Activated CD4-positive, alpha-beta T cell treated with anti-CD3 and anti-CD28 coated beads, Interleukin-2, amount 10 ng/mL, durations not matched to agents 24 days and 14 days (primary cell): ENCODE measurements around the gene NR2F2. TPM values are rescaled to one million over a fixed set of nuclear protein-coding genes. Genes with fewer than 3 reads are reported as not detected.

ENCODE experiments used
- DNase-seq: peaks from one replicate; pipeline ENCODE4 v3.0.0; 2022
- H3K27ac Mint-ChIP-seq: one replicate; pipeline ENCODE4 v1.8.0; 2022; ENCODE audit warnings: mild to moderate bottlenecking, mixed read lengths
- H3K27me3 Mint-ChIP-seq: one replicate; pipeline ENCODE4 v1.8.0; 2022; ENCODE audit warnings: mixed read lengths
- H3K36me3 Mint-ChIP-seq: one replicate; pipeline ENCODE4 v1.8.0; 2022; ENCODE audit warnings: low read depth, mild to moderate bottlenecking, mixed read lengths
- H3K4me1 Mint-ChIP-seq: one replicate; pipeline ENCODE4 v1.8.0; 2021; ENCODE audit warnings: mixed read lengths
- H3K4me3 Mint-ChIP-seq: one replicate; pipeline ENCODE4 v1.8.0; 2022; ENCODE audit warnings: mild to moderate bottlenecking, moderate library complexity, mixed read lengths
- H3K9me3 Mint-ChIP-seq: one replicate; pipeline ENCODE4 v1.8.0; 2021; ENCODE audit warnings: mixed read lengths
- intact Hi-C: fragments of 100-400 bp; cut with micrococcal nuclease; formaldehyde crosslinking; loops from one replicate; pipeline ENCODE4 v1.15.1; 2023
- total RNA-seq: library from RNA; stranded (reverse); gene quantifications from 2 replicates; pipeline ENCODE4 v1.2.3, GENCODE V29; 2022

NR2F2 gene
- total RNA-seq, 1 donor from 2014 or later, result not detected

DNA sequence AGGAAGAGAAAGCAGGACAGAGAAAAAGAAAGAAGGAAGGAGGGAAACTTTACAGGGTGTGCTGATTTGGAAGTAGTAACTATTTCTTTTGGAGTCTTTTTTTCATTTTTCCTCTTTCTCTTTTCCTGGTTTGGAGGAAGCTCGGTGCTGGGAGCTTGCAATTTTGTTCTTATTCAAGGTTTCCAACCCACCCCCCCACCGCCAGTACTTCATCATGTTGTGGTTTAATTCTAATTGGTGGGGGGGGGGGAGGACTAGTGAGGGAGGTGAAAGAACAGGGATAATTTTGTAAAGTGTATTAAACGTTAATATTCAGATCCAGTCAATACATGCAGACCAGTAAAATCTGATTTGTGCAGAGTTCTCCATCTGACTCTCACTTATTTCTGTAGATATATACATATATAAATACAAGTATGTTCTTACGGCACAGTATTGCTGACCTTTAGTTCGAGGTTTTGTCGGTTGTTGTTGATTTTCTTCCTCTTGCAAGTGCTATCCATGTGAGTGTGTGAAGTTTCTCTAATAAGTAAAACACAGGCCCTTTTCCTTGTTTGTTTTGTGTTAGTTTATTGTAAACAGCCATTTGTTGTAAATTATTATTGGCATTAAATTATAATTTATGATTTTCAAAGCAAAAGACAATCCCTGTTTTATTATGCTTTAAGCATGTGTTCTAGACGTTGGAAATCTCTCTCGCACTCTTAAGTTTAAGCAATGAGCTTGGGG is 9.3 kb downstream of the NR2F2 start:
- peak; percentile 6 for DNase-seq
- Mint-ChIP-seq H3K36me3 (peaks cover 6% of the 10 kb centered on the region), H3K4me1 (peaks cover 2% of the 10 kb centered on the region), H3K9me3 (peaks cover 16% of the 10 kb centered on the region), H3K27me3 (peaks cover 89% of the 10 kb centered on the region), H3K4me3 (no peak overlapping the region), H3K27ac (no peak overlapping the region)
- intact Hi-C loops, result loop anchor here (2.0 to 10.0 kb wide), 3 partner anchors 23 to 285 kb away; no protein-coding TSS in a partner anchor

DNA sequence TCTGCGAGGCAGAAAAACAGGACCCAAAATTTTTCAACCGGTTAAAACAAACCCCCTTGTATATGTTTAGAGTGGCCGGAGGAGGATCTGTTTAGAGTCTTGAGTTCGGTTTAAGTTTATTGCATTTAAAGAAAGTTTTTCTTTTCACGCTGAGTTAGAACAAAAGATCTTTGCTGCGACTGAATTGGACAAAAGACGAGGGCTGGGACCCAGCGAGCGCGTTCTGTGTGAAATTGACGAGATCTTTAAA is 9.8 kb downstream of the NR2F2 start:
- H3K27me3 Mint-ChIP-seq, result peaks cover 89% of the 10 kb centered on the region
- H3K36me3 Mint-ChIP-seq, result peaks cover 6% of the 10 kb centered on the region
- H3K9me3 Mint-ChIP-seq, result peaks cover 16% of the 10 kb centered on the region
- intact Hi-C loops, result loop anchor here (2.0 to 10.0 kb wide), 3 partner anchors 23 to 285 kb away; no protein-coding TSS in a partner anchor
- peaks cover 2% of the 10 kb centered on the region for H3K4me1 Mint-ChIP-seq
- no peak overlapping the region for H3K4me3 Mint-ChIP-seq
- H3K27ac Mint-ChIP-seq, result no peak overlapping the region
- no peak for DNase-seq

DNA sequence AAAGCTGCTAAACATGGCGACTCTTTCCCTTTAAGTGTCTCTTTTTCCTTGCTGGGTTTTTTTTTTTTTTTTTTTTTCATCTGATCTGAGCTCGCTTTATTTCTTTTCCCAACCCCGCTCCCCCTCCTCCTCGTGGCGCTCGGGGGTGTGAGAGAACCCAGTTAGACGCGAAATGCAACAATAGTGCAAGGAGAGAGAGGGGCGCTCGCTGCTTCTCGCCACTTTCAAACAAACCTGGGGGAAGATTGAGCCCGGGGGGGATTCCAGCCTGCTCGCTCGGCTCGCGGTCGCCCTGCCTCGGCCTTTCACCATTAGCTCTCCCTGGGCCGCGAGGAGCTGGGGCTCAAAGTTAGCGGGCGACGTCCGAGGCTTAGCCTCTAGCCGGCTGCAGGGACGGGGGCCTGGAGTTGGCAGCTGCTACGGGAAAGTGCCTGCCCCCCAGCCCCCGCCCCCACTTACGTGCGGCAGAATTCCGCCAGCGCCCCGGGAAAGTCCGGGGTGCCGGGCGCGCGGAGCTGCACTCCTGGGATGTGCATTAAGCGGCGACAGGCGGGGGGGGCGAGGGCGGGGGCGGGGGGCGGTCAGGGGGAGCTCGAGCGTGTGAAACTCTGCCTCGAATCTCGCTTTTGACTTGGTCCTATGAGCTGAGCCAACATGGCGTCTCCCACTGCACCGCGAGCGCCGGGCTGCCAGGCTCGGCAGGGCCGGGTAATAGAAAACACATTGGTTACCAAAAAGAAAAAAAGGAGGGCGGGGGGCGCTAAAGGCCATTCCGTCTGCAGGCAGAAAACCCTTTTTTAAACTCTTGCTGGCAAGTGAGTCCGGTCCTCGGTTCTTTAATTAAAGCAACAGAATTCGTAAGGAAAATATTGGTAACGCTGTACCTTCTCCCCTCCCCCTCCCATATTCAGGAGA is 10.4 kb downstream of the NR2F2 start:
- intact Hi-C loops, result loop anchor here (2.0 to 10.0 kb wide), 3 partner anchors 22 to 286 kb away; no protein-coding TSS in a partner anchor
- H3K4me1 Mint-ChIP-seq, result peaks cover 2% of the 10 kb centered on the region
- peaks cover 6% of the 10 kb centered on the region for H3K36me3 Mint-ChIP-seq
- DNase-seq, result peak; percentile 53
- H3K27ac Mint-ChIP-seq, result peak overlapping the region; percentile 22
- peaks cover 16% of the 10 kb centered on the region for H3K9me3 Mint-ChIP-seq
- no peak overlapping the region for H3K4me3 Mint-ChIP-seq
- peaks cover 89% of the 10 kb centered on the region for H3K27me3 Mint-ChIP-seq

DNA sequence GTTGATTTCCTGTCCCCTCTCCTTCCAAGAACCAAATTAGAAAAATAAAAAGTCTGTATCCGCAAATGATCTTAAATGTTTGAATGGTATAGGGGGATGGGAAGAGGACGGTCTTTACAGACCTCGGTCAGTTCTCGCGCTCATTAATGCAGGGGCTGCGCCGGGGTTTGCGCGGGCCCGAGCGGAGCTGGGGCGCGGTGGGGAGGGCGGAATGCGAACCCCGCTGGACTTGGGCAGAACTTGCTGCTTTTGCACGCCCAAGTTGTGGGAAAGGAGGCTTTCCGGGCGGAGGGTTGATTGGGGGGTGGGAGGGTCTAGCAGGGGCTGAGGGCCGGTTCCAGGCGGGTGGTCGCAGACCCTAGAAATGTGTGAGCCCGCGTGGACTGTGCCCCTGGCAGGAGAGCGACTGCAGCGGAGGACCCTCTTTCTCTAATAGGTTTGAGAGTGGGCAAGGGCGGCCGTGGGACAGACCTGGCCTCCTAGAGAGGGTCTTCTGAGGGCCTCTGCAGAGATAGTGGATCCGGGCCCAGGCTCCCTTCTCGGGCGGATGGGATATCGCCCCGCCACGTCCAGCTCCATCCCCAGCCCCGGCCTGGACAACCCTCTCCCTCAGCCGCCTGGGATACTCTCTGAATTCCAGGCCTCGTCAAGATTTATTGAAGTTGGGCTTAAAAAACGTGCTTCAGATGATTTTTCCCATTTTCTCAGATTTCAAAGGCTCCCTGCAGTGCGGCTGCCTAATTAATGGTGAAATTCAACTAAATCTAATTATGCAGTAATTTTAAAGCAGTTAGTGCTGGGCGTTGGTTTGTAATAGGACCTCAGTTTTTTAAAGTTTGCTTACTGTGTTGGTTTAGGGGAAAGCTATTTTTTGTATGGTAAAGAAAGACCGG is 11.3 kb downstream of the NR2F2 start:
- Mint-ChIP-seq H3K9me3 (peaks cover 16% of the 10 kb centered on the region), H3K4me1 (peaks cover 2% of the 10 kb centered on the region), H3K36me3 (peaks cover 6% of the 10 kb centered on the region), H3K27ac (peak overlapping the region; percentile 22), H3K4me3 (no peak overlapping the region), H3K27me3 (peaks cover 89% of the 10 kb centered on the region)
- peak; percentile 53 for DNase-seq
- intact Hi-C loops, result loop anchor here (2.0 to 10.0 kb wide), 3 partner anchors 21 to 287 kb away; no protein-coding TSS in a partner anchor

DNA sequence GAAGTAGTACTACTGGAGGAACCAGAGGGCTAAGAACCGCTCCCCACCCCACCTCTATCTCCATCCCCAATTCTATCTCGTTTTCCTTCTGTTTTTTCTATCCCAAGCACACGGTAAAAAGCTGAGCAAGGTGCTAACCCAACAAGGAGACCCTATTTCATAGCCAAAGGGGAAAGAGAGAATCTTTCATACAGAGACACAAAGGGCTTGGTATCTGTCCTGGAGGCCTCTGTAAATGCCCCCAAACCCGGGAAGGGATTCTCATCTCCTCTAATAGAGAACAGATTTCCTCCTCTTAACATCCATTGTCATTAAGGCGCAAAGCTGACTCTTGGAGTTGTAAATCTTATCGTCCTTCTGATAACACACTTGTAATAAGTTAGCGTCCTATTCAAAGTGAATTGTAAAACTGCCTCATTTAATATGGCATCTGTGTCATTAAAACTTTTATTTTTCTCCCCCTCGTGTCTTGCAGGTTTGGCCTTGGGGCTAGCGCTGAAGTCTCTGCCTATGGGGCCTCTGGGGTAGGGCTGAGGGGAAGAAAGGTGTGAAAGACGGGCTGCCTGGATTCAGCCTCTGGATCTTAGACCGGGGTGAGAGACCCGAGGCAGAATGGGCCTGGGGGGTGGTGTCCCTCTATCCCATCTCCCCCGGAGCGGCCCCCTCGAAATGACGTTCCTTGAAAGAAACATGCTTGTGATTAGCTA is 12.1 kb downstream of the NR2F2 start:
- intact Hi-C loops, result loop anchor here (10.0 kb wide), 1 partner anchor 288 kb away; no protein-coding TSS in a partner anchor
- Mint-ChIP-seq H3K4me1 (no peaks in the 10 kb centered on the region), H3K36me3 (peaks cover 6% of the 10 kb centered on the region), H3K4me3 (no peak overlapping the region), H3K27me3 (peaks cover 89% of the 10 kb centered on the region), H3K27ac (no peak overlapping the region), H3K9me3 (peaks cover 16% of the 10 kb centered on the region)
- DNase-seq, result no peak

DNA sequence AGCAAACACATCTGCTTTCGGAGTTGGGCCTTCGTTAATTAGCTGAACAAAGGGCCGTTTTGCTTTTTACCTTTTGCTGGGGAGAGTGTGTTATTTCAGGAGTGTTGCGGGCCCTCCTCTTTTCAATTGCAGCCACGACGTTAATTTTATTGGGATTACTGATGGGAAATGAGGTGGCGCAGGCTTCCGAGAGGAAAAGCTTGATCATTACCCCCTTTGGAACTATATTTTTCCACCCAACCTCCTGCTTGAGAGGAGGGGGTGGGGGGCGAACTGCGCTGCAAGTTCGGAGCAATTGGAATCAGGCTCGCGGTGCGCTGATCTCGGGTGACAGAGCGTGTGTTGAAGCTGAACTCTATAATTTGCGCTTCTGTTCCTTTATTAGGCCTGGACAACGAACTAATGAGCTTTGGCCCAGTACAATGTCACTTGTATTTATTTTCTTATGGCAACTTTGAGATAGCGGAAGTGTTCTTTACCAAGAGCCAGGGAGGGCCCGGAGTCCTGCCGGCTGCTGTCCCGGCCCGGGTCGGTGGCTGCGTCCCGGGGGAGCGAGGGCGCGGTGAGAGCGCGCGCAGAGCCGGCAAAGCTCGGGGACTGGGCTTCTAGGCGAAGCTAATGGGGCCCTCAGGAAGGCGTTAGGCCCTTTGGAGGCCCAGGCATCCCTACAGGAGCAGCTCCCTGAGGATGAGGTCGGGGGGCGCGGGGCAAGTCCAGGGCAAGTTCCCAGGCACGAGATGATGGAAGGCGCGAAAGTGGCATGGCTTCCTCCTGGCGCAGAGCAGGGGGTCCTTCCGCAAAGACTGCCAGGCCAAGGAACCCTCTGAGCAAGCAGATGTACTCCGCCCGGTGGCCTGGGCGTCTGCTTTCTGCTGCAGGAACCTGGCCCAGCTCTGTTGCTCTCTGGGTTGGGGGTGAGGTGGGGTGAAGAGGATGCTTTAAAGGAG is 12.9 kb downstream of the NR2F2 start:
- intact Hi-C loops, result loop anchor here (2.0 to 10.0 kb wide), 2 partner anchors 17 to 289 kb away; no protein-coding TSS in a partner anchor
- Mint-ChIP-seq H3K4me3 (no peak overlapping the region), H3K9me3 (peaks cover 16% of the 10 kb centered on the region), H3K36me3 (peaks cover 6% of the 10 kb centered on the region), H3K27ac (no peak overlapping the region), H3K27me3 (peaks cover 91% of the 10 kb centered on the region), H3K4me1 (no peaks in the 10 kb centered on the region)
- no peak for DNase-seq

DNA sequence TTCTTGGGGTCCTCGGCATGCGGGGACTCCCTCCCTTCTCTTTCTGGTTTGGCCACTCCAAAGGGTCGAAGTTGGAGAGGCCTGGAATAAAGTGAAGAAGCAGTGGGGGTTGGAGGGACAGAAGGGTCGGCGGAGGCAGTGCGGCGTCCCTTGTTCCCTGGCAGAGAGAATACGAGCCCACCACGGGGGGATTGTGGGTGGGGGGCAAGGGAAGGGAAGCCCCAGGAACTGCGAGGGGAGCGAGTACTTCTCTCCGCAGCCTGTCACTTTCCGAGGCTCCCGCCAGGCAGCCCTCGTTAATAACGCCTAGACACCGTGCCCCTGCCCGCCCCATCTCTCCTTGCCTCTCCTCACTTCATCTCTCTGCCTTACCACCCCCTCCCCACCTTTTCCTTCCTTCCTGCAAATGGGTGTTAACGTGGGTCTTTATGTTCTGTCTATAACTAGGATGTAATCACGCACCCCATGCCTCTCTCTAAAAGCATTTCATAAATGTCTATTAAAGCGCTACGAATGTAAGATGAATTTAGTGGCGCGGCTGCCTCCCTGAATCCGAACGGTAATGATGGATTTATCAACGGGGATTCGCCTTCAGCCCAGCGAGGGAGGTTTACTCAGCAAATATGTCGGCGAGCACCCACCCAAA is 13.7 kb downstream of the NR2F2 start:
- Mint-ChIP-seq H3K36me3 (peaks cover 6% of the 10 kb centered on the region), H3K9me3 (peaks cover 16% of the 10 kb centered on the region), H3K4me3 (no peak overlapping the region), H3K27me3 (peaks cover 93% of the 10 kb centered on the region), H3K4me1 (no peaks in the 10 kb centered on the region), H3K27ac (peak overlapping the region; percentile 39)
- no peak for DNase-seq
- intact Hi-C loops, result loop anchor here (2.0 to 10.0 kb wide), 2 partner anchors 17 to 289 kb away; no protein-coding TSS in a partner anchor

DNA sequence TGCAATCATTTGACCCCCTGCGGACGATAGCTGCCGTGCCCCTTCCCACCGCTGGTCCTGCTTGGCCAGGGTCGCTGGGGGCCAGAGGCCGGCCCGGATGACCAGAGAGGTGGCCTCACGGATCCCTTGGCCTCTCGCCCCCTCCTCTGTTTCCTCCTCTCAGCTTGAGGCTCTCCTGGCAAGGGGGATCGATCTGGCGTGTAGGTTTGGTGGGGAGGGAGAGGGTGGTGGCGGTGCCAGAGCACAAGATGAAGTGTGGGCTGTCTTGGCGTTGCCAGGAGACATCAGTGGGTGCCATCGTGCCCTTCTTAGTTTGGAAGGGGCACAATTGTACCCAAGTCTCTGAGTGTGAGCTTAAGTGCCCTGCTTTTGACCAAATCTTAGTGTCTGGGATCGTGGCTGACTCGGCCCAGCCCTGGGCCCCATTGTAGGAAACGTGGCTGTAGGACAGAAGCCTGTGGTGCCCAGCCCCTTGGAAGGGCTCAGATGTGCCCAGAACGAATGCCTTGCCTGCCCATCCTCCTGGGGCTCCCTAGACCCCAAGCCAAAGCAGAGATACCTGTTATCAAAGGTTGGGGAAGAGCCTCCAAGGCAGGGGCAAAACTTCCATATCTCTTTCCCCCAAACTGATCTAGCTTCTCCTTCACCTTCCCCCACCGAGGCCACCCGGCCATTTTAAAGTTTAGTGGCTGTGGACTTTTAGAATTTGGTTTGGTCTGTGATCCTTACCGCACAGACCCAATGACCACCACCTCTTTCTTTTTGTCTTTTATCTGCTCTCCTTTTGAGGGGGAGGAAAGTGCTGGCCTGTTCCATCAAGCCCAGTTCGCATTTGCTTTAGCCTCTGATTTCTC is 14.4 kb downstream of the NR2F2 start:
- Mint-ChIP-seq H3K27ac (no peak overlapping the region), H3K4me1 (no peaks in the 10 kb centered on the region), H3K36me3 (peaks cover 6% of the 10 kb centered on the region), H3K9me3 (peaks cover 15% of the 10 kb centered on the region), H3K27me3 (peaks cover 94% of the 10 kb centered on the region), H3K4me3 (no peak overlapping the region)
- intact Hi-C loops, result loop anchor here (1.0 to 10.0 kb wide), 3 partner anchors 18 to 1086 kb away; no protein-coding TSS in a partner anchor
- DNase-seq, result no peak

DNA sequence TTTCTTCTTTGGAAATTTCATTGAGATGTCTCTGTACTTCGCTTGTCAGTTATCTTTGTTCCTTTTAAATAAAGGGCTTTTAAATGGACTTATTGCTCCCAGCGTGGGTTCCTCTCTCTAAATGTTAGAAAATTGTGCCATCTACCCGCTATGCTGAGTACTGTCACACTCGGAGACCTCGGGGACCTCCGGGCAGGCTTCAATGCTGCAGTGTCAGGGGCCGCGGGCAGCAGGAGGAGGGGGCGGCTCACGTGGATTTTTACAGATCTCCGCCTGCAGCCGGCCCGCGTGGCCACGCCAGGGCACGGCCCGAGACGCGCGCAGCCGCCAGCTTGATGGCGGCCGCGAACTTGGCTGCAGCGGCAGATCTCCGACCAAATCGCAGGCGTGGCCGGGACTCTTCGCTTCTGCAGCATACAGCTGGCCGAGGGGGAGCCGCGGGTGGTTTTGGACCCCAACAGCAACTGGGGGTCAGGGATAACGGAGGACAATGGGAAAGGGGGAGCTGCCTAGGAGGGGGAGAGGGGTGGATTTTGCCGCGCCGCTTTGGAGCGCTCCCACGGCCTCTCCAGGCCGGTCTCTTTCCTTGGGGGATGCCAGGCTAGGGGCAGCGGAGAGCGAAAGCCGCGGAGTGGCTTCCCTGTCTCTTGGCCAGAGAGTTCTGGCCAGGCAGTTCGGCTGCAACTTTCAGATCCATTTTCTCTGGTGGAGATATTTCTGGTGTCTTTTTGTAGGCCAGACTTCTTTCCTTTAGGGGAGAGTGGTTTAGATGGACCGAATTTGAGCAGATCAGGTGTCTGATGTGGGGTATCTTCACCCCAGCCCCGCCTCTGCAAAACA is 15.3 kb downstream of the NR2F2 start:
- H3K9me3 Mint-ChIP-seq, result peaks cover 10% of the 10 kb centered on the region
- no peaks in the 10 kb centered on the region for H3K4me1 Mint-ChIP-seq
- peak; percentile 73 for DNase-seq
- no peak overlapping the region for H3K27ac Mint-ChIP-seq
- H3K36me3 Mint-ChIP-seq, result peaks cover 4% of the 10 kb centered on the region
- peaks cover 94% of the 10 kb centered on the region for H3K27me3 Mint-ChIP-seq
- H3K4me3 Mint-ChIP-seq, result no peak overlapping the region
- intact Hi-C loops, result loop anchor here (1.0 to 10.0 kb wide), 3 partner anchors 19 to 1086 kb away; no protein-coding TSS in a partner anchor

DNA sequence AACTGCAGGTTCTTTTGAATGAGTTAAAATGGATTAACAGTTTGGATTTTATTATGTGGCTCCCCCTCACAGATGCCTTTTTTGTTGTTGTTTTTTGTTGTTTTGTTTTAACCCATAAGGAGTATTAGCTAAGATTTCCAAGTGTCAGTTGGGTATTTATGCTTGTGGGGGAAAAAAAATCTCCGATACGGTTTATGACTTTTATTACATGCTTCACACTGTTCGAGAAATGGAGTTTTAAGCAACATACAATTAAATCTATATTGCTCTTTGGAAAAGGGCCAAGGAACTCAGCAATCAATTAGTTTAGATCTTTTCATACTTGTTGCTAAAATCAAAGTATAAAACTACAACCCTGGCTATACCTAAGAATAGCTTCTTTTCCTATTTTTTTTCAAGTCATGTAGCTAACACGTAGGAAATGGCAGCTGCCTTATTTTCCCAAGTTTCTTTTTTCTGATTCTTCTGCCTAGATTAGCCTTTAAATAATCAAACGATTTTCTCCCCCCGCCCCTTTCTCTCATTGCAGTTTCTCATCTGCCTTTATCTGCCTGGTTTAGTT is 16.0 kb downstream of the NR2F2 start:
- peaks cover 97% of the 10 kb centered on the region for H3K27me3 Mint-ChIP-seq
- no peak overlapping the region for H3K27ac Mint-ChIP-seq
- DNase-seq, result no peak

More for the DNA sequence above, 16.0 kb downstream of the NR2F2 start:
- Mint-ChIP-seq H3K4me3 (no peak overlapping the region), H3K4me1 (no peaks in the 10 kb centered on the region), H3K36me3 (peaks cover 2% of the 10 kb centered on the region), H3K9me3 (peaks cover 6% of the 10 kb centered on the region)
- intact Hi-C loops, result loop anchor here (10.0 kb wide), 1 partner anchor 292 kb away; no protein-coding TSS in a partner anchor
